GM12865 (cell line): ENCODE results near the gene PIGP.
"Not testable (repeated sequence)": the region's sequence is repeated elsewhere in the genome, so short reads cannot be mapped to it uniquely, and the experiment has no call there.

ENCODE experiments used
- DNase-seq: peaks from one replicate; pipeline ENCODE4 v3.0.0; 2010; ENCODE audit warnings: low read depth
- H3K4me3 ChIP-seq: 2 replicates; pipeline ENCODE4 v1.5.1; 2011; ENCODE audit warnings: mild to moderate bottlenecking, low read depth, low read length, control low read depth
- TF ChIP-seq, protein P1 (sequence below): IDR thresholded peaks from 2 replicates; pipeline ENCODE4 v1.5.1; 2011; ENCODE audit warnings: low read length, control low read depth, low read depth, inconsistent platforms; ENCODE audit not compliant: insufficient read depth; ENCODE audit errors: missing control alignments

Gene PIGP

DNA sequence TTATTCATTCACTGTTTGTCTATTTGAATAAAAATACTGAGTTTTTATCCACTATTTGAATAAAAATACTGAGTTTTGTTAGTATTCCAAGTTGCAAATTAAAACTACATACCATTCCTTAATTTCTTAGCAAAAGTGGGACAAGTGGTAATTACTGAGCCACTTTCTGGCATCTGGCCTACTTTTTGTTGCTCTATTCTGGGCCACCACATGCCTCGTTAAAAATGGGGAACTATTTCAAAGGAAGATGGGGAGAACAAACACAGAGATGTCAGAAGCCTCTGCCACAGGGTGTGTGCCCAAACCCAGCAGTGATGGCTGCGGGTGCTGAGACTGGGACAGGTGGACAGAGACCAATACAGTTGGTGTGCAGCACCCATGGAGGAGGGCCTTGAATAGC lies 14.6 kb downstream of the PIGP start:
- TF ChIP-seq, protein P1, sequence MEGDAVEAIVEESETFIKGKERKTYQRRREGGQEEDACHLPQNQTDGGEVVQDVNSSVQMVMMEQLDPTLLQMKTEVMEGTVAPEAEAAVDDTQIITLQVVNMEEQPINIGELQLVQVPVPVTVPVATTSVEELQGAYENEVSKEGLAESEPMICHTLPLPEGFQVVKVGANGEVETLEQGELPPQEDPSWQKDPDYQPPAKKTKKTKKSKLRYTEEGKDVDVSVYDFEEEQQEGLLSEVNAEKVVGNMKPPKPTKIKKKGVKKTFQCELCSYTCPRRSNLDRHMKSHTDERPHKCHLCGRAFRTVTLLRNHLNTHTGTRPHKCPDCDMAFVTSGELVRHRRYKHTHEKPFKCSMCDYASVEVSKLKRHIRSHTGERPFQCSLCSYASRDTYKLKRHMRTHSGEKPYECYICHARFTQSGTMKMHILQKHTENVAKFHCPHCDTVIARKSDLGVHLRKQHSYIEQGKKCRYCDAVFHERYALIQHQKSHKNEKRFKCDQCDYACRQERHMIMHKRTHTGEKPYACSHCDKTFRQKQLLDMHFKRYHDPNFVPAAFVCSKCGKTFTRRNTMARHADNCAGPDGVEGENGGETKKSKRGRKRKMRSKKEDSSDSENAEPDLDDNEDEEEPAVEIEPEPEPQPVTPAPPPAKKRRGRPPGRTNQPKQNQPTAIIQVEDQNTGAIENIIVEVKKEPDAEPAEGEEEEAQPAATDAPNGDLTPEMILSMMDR, result no peak
- H3K4me3 ChIP-seq, result no peak overlapping the region
- no peak for DNase-seq

DNA sequence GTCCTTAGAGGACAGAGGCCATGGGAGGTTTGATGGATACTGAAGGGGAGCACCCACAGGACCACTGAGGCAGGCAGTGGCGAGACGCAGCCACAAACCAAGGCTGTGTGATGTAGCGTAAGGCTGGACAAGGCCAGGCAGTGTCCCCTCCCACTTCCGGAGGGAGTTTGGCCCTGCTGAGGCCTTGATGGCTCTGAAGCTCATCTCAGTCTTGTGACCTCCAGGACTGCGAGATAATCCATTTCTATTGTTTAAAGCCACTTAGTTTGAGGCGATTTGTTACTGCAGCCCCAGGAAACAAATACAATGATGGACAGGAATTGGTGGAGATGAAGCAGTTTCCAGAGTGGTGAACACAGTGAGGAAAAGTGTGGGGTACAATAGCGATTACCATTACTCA lies 15.3 kb downstream of the PIGP start:
- TF ChIP-seq, protein P1, result no peak
- DNase-seq, result no peak

DNA sequence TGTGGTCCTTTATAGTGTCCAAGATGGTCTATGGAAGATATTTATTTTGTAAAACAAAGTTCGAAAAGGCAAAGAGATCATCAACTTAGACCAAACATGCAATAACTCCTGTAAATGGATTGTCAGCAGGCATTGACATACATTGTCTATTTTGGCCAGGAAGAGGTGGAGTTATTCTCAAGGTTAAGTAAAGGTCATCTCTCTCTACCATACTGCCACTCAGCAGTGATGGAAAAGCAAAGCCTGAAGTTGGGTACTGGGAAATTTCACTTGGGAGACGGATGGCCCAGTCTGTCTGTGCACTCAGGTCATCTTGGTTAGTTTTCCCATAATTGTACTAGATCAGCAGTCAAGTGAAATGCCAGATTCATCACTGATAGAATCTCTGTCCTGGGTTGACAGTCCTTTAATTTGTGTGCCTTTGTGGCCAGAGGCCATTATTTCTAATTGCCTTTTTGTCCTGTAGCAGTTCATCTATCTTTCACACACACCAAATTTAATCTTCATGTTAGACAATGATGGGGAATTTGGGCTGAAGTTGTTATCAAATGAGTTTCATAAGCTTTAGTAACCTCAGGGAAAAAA lies 17.5 kb downstream of the PIGP start:
- no peak overlapping the region for H3K4me3 ChIP-seq
- DNase-seq, result no peak
- TF ChIP-seq, protein P1, result no peak

More for the DNA sequence above, 15.3 kb downstream of the PIGP start:
- no peak overlapping the region for H3K4me3 ChIP-seq

DNA sequence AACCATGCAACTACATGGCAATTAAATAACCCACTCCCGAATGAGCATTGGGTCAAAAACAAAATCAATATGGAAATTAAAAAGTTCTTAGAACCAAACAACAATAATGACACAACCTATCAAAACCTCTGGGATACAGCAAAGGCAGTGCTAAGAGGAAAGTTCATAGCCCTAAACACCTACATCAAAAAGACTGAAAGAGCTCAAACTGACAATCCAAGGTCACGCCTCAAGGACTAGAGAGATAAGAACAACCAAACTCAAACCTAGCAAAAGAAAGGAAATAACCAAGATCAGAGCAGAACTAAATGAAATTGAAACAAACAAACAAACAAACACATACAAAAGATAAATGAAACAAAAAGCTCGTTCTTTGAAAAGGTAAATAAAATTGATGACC lies 23.1 kb downstream of the PIGP start:
- H3K4me3 ChIP-seq, DNase-seq: not testable (repeated sequence)

DNA sequence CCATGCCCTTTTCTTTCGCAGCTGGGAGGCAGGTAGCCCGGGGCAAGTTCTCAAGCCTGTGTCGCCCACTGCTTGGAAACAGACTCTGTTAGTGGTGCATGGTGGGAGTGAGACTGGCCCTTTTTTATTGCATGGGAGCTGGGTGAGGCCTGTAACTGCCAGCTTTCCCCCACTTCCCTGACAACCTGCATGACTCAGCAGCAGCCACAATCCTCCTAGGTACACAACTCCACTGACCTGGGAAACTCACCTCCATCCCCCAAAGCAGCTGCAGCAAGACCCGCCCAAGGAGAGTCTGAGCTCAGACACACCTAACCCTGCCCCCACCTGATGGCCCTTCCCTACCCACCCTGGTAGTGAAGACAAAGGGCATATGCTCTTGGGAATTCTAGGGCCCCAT lies 25.8 kb downstream of the PIGP start:
- H3K4me3 ChIP-seq, result no peak overlapping the region
- DNase-seq, result no peak
- TF ChIP-seq, protein P1, result no peak

DNA sequence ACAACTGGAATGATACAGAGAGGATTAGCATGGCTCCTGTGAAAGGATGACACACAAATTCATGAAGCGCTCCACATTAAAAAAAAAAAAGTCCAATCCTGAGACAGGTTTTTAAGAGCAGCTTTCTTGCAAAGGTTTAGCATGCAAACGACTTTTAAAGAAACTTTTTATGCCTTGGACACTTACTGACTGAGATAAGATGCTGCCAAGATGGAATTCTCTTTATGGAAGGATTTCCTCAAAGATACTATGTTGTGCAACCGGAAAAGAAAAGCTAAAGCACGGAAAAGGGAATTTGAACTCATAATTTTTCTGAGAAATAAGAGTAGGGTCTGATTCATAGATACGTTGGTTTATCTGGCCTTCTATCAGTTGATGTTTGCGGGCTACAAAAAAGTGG lies 27.3 kb downstream of the PIGP start:
- H3K4me3 ChIP-seq, result no peak overlapping the region
- no peak for DNase-seq
- TF ChIP-seq, protein P1, result no peak

DNA sequence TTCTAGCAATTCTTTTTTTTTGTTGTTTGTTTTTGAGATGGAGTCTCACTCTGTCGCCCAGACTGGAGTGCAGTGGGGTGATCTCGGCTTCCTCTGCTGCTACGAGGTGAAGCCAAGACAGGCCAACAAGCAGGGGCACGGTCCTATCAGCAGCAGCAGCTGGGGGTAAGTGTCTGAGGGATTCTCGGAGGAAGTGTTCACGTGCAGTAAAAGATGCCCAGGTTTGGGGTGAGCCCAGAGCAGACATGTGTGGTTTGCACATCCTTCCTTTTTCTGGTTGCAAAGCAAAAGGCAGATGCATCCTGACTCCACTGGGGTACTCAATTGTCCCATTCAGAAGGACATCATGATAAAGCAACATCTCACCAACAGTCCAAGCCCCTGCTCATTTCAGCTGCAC lies 27.7 kb downstream of the PIGP start:
- H3K4me3 ChIP-seq, result no peak overlapping the region
- DNase-seq, result peak; percentile 34
- TF ChIP-seq, protein P1, result no peak
